NCI-H128 (cell line): ENCODE results near the gene EIF4G3.
"Not testable (repeated sequence)": the region's sequence is repeated elsewhere in the genome, so short reads cannot be mapped to it uniquely, and the experiment has no call there.

Source experiments
- DNase-seq: peaks from one replicate; lab custom pipeline; 2025; ENCODE audit not compliant: unreplicated experiment; lab: John Stamatoyannopoulos, UW

EIF4G3 gene

DNA sequence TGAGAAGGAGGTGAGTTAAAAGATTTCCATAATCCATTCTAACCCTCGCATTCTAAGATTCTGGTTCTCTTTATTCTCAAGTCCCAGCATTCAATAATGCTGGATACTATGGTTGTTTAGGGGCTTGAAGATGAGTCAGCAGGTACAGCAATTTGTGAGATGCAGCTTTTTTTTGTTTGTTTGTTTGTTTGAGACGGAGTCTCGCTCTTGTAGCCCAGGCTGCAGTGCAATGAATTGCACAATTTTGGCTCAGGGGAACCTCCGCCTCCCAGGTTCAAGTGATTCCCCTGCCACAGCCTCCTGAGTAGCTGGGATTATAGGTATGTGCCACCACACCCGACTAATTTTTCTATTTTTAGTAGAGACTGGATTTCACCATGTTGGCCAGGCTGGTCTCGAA is 23.3 kb downstream of the EIF4G3 start:
- DNase-seq = no peak

DNA sequence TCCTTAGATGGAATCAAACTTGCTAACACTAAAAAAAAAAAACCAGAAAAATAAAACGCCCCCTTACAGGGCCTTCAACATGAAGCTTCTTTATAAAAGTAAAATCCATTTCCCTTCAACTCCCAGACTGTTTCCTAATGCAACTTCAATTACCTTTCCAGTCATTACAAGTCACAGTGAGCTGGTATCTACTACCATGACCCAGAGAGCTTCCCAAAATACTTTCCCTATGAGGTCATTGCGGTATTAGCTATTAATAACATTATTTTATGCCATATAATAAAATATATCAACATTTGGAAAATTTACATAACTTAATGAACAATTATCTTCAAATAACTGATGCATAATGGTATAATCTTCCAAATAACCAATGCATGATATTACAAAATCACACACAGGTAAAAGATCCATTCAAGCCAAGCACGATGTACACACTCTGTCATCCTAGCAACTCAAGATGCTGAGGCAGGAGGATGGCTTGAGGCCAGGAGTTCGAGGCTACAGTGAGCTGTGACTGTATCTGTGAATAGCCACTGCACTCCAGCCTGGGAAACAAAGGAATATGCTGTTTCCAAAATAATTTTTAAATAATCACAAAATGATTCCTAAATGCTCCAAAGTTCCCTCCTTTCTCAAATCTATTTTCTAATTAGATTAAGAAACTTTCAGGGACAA is 24.1 kb downstream of the EIF4G3 start:
- no peak for DNase-seq

DNA sequence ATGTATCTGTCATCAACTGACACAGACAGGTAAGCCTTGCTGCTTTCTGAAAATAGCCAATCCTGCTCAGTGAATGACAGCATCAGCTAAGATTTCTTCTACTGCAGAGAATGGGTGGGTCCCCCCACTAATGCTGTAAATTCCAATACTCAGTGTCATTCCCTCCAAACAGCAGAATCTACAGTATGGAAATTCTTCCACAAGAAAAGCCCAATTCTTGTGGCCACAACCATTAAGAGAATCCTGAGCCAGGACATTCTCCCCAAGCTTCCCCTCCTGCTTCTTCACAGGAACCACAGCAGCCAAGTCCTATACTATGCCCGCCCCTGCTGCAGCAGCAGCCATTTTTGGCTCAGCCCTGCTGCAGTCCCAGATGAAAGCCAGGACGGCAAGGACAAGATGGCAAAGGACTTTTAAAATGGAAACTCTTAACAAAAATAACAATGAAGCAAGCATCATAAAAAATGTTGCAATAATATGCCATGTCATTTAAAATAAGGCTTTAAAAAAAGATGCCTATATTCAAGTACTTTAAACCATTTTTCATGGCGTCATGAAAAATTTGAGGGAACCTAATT is 26.8 kb downstream of the EIF4G3 start:
- DNase-seq = no peak

DNA sequence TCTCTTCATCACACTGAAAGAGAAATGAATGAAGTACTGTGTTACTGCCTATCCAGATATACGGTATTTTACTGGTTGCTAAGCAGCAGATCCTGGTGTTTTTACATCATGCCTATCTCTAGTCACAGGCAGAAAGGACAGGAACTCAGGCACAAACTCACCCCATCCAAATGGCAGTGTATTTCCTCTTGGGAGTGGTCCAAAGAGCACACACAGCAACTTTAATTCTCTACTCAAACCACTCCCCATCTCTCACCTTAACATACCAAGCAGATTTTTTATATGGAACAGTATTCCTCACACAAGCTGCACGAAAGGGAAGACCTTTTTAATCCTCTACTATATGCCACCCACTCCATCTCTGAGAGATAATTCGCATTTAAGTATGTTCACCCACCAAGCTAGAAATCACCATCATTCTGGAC is 27.3 kb downstream of the EIF4G3 start:
- no peak for DNase-seq

DNA sequence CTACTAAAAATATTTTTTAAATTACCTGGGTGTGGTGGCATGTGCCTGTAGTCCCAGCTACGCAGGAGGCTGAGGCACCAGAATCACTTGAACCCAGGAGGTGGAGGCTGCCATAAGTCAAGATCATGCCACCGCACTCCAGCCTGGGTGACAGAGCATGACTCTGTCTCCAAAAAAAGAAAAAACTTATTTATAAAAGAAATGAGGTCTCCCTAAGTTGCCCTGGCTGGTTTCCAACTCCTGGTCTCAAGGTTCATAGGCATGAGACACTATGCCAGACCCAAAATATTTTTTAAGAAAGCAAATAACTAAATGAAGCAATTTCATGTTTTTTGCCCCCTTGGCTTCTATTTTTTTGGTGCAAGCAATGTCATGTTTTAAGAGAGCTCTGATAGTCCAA is 32.9 kb downstream of the EIF4G3 start:
- DNase-seq = no peak

DNA sequence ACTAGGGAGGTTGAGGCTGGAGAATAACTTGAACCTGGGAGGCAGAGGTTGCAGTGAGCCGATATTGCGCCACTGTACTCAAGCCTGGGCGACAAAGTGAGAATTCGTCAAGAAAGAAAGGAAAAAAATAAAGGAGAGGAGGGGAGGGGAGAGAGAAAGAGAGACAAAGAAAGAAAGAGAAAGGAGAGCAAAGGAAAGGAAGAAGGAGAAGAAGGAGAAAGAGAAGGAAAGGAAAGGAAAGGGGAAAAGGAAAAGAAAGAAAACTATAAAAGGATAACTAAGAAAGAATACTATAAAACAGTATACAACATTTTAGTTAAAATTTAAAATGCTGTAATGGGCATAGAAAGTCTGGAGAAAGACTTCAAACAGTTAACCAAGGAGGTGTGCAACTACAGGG is 33.6 kb downstream of the EIF4G3 start:
- no peak for DNase-seq

DNA sequence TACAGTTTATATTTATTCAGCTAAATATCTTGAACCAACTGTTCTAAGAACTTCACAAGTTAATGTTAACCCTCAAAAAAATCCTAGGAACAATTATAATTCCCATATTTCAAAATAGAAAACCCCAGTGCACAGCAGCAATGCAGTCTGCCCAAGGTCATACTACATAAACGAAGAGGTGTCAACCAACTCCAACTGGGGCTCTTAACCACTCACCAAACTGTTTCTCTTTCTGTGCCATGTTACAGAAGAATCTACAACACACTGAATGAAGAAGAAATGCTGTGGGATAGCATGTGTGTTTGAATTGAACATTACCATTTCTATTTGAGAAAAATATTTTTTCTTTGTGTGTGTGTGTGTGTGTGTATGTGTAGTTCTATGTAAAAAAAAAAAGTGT is 35.7 kb downstream of the EIF4G3 start:
- DNase-seq = no peak

DNA sequence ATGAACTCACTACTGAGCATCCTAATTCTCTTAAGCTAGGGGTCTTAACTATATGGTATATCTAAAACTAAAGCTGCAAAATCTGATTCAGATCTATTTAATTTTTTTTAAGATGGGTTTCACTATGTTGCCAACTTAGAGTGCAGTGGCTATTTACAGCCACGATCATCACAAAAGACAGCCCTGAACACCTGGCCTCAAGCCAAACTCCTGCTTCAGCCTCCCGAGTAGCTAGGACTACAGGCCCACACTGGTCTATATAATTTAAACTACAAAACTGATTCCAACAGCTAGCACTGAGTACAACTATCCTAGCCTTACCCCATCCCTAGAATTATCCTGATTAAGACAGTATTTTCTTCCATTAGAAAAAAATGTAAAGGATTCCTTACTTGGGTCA is 37.1 kb downstream of the EIF4G3 start:
- no peak for DNase-seq

DNA sequence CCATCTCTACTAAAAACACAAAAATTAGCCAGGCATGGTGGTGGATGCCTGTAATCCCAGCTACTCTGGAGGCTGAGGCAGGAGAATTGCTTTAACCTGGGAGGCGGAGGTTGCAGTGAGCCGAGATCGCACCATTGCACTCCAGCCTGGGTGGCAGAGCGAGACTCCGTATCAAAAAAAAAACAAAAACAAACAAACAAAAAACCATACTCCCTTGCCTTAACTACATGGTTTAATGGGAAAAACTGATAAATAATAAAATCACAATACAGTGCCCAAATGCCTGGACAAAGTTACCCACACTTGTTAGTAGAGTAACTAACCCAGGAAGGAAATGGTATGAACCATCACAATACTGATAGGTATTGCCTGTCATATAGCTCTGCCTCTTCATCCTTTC is 40.4 kb downstream of the EIF4G3 start:
- not testable (repeated sequence) for DNase-seq

DNA sequence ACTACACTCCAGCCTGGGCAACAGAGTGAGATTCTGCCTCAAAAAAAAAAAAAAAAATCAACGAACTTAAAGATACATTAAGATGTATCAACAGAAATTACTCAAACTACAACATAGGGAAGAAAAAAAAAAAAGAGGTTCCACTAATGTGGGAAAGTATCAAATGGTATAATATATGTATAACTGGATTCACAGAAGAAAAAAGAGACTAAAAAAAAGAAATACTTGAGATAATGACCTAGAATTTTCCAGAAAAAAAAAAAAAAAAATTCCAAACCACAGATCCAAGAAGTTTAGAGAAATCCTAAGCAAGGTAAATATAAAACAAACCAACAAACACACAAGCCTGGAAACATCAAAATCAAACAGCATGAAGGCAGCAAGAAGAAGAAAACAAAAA is 45.5 kb downstream of the EIF4G3 start:
- DNase-seq = no peak

DNA sequence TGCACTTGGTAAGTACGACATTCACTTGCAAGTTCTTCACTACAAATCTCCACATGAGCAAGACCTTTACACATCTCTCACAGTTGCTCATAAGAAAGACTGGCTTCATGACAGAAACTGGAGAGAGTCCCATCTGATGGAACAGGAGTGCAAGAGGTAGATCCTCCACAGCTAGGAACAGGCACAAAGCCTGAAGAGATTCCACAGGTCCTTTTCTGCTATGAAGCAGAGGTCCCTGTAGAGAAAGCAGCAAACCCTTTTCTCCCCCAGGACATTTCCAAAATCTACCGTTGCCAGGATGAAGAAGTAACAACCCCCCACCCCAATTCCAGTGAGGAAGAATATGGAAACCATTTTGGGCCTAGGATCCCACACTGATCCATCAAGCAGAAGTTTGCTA is 47.3 kb downstream of the EIF4G3 start:
- DNase-seq = no peak

DNA sequence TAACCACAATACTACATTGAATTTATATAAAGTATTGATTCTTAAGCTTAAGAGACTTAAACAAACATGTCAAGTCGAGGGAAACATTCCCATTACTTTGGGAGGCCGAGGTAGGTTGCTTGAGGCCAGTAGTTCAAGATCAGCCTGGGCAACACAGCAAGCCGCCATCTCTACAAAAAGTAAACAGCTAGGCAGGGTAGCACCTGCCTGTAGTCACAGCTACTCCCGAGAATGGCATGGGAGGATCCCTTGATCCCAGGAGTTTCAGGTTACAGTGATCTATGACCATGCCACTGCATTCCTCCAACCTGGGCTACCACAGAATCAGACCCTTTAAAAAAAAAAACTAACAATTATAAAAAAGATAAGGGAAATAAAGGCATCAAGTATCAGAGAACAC is 50.4 kb downstream of the EIF4G3 start:
- DNase-seq = no peak

DNA sequence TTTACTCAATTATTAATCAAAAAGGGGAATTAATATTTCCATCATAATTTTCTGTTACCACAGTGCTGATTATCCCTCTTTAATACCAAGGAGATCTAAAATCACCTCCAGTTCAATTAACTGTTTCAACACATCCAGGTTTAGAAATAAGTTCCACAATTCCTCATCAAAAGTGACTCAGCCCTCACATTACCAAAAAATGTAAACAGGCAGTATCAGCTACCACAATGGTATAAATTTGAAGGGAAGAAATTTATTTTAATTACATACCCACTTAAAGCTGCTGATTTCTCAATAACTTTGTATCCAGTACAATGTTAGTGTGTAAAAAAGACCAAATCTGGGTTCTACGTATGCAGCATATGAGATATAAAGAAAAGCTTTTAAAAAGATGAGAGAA is 51.9 kb downstream of the EIF4G3 start:
- no peak for DNase-seq

DNA sequence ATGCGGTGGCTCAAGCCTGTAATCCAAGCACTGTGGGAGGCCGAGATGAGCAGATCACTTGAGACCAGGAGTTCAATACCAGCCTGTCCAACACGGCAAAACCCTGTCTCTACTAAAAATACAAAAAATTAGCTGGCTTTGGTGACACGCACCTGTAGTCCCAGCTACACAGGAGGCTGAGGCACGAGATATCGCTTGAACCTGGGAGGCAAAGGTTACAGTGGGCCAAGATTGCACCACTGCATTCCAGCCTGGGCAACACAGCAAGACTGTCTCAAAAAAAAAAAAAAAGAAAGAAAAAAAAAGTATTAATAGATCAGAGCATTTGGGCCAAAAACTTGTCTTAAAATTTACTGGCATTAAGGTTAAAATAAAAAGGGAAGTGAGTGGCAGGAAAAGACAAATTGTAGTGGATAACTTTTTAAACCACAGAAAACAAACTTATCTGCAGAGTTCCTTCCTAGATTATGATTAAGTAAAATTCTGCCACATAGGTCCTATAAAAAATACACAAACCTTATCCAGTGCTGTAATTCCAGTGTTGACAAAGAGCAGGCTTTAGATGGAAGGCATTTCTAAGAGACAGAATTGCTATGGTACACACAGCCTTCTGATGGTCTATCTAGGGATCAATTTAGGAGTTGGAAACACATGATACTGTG is 53.3 kb downstream of the EIF4G3 start:
- DNase-seq = no peak

DNA sequence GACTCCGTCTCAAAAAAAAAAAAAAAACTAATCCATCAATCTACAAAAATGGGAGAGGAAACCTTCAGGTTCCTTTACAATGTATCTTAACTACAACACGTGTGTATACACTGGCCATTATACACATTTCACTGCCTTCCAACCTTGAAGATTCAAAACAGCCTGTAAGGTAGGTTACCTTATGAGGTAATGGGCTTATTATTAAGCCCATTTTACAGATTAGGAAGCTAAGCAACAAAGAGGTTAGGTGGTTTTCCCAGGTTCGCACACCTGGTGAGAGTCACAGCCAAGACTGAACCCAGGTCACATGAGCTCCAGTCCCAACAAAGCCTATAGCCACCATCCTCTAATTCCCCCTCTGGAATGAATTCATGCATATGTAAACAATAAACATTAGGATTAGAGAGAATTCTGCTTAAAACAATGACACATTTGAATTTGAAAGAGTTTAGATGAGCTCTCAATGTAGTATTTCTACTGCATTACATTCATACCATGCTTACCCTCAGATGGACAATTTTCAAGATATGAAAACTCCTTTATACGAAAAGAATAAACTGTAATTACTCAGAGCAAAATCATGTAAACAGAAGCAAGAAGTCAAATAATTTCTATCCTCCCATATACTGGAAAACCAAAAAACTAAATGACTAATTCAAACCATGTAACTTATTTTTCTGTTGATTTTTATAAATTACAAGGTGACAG is 54.8 kb downstream of the EIF4G3 start:
- no peak for DNase-seq

DNA sequence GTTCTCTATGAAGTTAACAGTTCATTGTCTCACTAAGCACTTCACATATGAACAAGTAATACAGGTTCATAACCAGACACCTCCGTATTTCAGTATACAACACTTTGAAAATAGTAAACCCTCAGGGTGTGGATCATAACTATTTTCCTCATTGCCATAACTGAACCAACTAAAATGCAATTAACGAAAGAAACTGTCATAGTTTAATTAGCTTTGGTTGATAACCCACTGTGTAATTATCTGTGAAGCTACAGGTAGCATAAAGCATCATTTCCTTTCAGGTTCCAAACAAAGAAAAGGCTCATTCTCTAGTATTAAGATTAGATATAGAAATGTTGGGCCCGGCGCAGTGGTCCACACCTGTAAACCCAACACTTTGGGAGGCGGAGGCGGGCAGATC is 58.5 kb downstream of the EIF4G3 start:
- DNase-seq = no peak

DNA sequence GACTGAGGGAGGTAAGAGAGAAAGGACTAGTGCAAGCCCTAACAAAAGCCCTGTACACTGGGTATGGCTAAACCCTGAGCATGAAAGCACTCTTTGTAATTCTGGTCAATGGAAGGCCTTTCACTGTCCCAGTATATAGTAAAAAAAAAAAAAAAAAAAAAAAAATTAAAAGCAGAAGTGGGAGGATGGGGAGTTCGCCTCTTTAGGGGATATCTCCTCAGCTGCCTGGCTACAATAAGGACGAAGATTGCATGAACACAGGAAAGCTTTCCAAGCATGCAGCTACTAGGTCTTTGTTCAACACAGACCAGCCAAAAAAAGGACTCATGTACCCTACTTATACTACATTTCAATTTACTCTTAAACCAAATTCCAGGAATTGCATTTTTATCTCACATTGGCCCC is 59.1 kb downstream of the EIF4G3 start:
- no peak for DNase-seq

DNA sequence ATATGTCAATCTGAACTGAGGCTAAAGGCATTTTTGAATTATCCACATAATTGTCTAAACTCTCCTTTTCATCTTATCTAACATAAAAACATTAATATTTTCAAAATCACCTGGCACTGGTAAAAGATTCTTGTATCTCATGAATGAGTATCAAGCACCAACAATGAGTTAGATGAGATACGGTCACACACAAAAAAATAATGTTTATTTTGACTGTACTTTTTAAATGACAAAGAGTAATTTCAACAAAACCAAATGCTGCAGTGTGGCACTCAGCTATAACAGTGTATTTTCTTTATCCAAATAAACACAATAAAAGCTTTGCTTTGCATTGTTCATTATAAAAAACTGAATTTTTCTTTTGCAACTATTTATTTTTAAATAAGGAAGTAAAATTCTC is 59.5 kb downstream of the EIF4G3 start:
- no peak for DNase-seq

DNA sequence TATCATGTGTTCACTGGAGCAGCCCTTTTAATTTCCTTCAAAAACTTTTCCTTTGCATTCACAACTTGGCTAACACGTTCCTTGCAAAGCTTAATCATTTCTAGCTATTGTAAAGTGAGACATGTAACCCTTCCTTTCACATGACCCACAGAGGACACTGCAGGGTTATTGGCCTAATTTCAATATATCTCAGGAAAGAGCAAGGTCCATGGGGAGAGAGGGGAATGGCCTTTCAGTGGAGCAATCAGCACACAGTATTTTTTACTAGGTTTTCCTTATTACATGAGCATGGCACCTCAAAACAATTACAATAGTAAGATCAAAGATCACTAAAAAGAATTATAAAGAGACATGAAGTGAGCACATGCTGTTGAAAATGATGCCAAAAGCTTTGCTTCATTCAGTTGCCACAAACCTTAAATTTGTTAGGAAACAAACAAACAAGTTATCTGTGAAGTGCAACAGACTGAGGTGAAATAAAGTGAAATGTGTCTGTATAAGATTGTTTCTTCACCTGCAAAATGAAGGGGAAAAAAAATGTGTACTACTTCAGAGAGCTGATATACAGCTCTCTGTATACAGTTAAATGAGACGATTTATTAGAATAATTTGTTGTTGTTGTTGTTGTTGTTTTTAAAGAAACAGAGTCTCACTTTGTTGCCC is 61.5 kb downstream of the EIF4G3 start:
- DNase-seq = no peak

DNA sequence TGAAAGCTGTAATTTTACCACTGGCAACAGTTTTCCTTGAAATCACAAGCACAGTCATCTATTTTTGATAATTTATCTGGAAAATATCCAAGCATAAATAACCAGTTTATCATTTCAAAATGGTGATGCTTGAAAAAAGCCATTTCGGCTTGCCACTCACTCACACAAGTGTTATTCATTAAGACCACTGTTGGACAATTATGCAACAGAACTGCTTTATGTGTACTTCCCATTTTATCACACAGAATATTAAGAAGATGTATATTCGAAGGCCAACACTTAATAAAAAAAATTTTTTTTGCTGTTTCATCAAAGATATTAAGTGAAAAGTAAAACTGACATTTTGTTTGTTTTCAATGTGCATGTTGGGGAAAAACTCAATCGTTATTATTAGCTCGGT is 62.3 kb downstream of the EIF4G3 start:
- DNase-seq = no peak

DNA sequence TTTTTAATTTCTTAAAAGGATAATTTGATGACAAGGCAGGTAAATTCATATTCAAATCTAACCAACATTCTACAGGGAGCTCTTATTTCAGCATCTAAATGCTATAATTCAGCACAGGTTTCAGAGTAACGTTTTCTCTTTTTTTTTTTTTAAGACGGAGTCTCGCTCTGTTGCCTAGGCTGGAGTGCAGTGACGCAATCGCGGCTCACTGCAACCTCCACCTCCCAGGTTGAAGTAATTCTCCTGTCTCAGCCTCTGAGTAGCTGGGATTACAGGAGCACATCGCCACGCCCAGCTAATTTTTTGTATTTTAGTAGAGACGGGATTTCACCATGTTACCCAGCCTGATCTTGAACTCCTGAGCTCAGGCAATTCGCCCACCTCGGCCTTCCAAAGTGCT is 66.5 kb downstream of the EIF4G3 start:
- DNase-seq = no peak

DNA sequence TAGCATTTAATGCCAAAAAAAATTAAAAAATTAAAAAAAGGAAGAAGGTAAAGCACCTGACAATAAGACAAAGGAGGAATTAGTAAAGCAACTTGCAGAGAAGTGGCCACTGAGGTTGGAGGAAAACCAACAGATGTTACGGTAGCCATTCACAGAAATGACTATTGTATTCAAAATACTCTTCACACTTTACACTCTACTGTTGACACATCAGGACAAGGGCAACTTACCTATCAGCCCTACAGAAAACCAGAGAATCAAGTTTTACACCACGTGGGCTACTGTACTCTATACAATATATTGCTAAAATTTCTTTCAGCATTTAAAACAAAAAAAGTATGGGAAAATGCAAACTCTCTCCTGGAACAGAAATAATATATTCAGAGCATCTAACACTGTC is 70.0 kb downstream of the EIF4G3 start:
- DNase-seq = no peak
